SK-N-SH (cell line): ENCODE measurements around the gene ATP6V1B1.

Experiments
- ELF1 ChIP-seq: IDR thresholded peaks from 2 replicates; pipeline ENCODE4 v1.4.0; 2012
- EP300 ChIP-seq, 2 experiments: IDR thresholded peaks; 2 replicates each; pipeline versions ENCODE4 v1.4.0 to v1.6.1; 2012; ENCODE audit warnings: borderline replicate concordance in 1 of 2, low read depth in 1 of 2, low read length in 1 of 2
- FOXM1 ChIP-seq: IDR thresholded peaks from 2 replicates; pipeline ENCODE4 v1.4.0; 2012; ENCODE audit warnings: low read depth, mild to moderate bottlenecking
- GABPA ChIP-seq: IDR thresholded peaks from 2 replicates; pipeline ENCODE4 v1.4.0; 2012; ENCODE audit warnings: low read depth, mild to moderate bottlenecking
- MXI1 ChIP-seq: IDR thresholded peaks from 2 replicates; pipeline ENCODE4 v1.6.1; 2012; ENCODE audit warnings: mild to moderate bottlenecking, low read depth, low read length, improper control_type of control experiment
- NRF1 ChIP-seq: IDR thresholded peaks from 2 replicates; pipeline ENCODE4 v1.6.1; 2012; ENCODE audit warnings: low read depth, mild to moderate bottlenecking, low read length
- POLR2AphosphoS5 ChIP-seq: IDR thresholded peaks from 2 replicates; pipeline ENCODE4 v1.6.1; 2012; ENCODE audit warnings: low read depth, low read length
- TAF1 ChIP-seq: IDR thresholded peaks from 2 replicates; pipeline ENCODE4 v1.6.1; 2012; ENCODE audit warnings: low read depth, mild to moderate bottlenecking, low read length, moderate library complexity, borderline replicate concordance
- TEAD4 ChIP-seq: IDR thresholded peaks from 2 replicates; pipeline ENCODE4 v1.4.0; 2012; ENCODE audit warnings: mild to moderate bottlenecking, borderline replicate concordance; ENCODE audit not compliant: insufficient read depth
- TF ChIP-seq, protein P1 (sequence below): fragments of 200-600 bp; sonication (generic); IDR thresholded peaks from 2 replicates; pipeline ENCODE4 v1.6.1; 2017; ENCODE audit warnings: antibody characterized with exemption, mild to moderate bottlenecking, moderate library complexity
- TF ChIP-seq, protein P2 (sequence below): IDR thresholded peaks from 2 replicates; pipeline ENCODE4 v1.4.0; 2012; ENCODE audit warnings: low read depth
- TF ChIP-seq, protein P3 (sequence below): IDR thresholded peaks from 2 replicates; pipeline ENCODE4 v1.6.1; 2012; ENCODE audit warnings: mild to moderate bottlenecking, low read depth, low read length, moderate library complexity

DNA sequence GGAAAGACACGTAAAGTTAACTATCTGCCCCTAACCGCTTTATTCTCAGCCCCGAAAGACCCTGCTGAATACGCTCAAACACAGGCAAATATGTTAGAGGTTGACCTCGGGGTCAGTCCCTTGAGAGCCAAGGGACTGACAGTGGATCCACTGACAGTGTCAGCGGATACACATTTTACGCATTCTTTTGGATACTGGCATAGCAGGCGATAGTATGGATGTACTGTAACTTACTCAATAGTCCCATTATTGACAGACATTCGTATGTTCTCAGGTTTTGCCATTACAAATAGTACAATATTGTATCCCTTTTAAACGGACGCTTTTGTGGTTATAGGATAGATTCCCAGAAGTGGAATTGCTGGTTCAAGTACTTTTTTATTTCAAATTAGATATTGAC, 13.4 kb downstream of the ATP6V1B1 start:
- TF ChIP-seq, protein P1, sequence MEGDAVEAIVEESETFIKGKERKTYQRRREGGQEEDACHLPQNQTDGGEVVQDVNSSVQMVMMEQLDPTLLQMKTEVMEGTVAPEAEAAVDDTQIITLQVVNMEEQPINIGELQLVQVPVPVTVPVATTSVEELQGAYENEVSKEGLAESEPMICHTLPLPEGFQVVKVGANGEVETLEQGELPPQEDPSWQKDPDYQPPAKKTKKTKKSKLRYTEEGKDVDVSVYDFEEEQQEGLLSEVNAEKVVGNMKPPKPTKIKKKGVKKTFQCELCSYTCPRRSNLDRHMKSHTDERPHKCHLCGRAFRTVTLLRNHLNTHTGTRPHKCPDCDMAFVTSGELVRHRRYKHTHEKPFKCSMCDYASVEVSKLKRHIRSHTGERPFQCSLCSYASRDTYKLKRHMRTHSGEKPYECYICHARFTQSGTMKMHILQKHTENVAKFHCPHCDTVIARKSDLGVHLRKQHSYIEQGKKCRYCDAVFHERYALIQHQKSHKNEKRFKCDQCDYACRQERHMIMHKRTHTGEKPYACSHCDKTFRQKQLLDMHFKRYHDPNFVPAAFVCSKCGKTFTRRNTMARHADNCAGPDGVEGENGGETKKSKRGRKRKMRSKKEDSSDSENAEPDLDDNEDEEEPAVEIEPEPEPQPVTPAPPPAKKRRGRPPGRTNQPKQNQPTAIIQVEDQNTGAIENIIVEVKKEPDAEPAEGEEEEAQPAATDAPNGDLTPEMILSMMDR: no peak
- no peak for TF ChIP-seq FOXM1
- TF ChIP-seq POLR2AphosphoS5: no peak
- no peak for TF ChIP-seq TEAD4
- TF ChIP-seq ELF1: no peak
- no peak for TF ChIP-seq TAF1
- TF ChIP-seq, protein P2, sequence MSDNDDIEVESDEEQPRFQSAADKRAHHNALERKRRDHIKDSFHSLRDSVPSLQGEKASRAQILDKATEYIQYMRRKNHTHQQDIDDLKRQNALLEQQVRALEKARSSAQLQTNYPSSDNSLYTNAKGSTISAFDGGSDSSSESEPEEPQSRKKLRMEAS: no peak
- no peak for TF ChIP-seq NRF1
- TF ChIP-seq EP300 (IDR thresholded peaks at IDR 0.05; ENCODE audit: borderline replicate concordance in 1 of 2, low read depth in 1 of 2, low read length in 1 of 2): no peak
- TF ChIP-seq MXI1: no peak
- TF ChIP-seq GABPA: no peak
- TF ChIP-seq, protein P3, sequence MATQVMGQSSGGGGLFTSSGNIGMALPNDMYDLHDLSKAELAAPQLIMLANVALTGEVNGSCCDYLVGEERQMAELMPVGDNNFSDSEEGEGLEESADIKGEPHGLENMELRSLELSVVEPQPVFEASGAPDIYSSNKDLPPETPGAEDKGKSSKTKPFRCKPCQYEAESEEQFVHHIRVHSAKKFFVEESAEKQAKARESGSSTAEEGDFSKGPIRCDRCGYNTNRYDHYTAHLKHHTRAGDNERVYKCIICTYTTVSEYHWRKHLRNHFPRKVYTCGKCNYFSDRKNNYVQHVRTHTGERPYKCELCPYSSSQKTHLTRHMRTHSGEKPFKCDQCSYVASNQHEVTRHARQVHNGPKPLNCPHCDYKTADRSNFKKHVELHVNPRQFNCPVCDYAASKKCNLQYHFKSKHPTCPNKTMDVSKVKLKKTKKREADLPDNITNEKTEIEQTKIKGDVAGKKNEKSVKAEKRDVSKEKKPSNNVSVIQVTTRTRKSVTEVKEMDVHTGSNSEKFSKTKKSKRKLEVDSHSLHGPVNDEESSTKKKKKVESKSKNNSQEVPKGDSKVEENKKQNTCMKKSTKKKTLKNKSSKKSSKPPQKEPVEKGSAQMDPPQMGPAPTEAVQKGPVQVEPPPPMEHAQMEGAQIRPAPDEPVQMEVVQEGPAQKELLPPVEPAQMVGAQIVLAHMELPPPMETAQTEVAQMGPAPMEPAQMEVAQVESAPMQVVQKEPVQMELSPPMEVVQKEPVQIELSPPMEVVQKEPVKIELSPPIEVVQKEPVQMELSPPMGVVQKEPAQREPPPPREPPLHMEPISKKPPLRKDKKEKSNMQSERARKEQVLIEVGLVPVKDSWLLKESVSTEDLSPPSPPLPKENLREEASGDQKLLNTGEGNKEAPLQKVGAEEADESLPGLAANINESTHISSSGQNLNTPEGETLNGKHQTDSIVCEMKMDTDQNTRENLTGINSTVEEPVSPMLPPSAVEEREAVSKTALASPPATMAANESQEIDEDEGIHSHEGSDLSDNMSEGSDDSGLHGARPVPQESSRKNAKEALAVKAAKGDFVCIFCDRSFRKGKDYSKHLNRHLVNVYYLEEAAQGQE: no peak
